ENCODE results near the gene OMA1.
"Not testable (repeated sequence)": the region's sequence is repeated elsewhere in the genome, so short reads cannot be mapped to it uniquely, and the experiment has no call there.

The OMA1 gene

GRCh38 chr1:58573705-58574591 lies 27.4 kb upstream of the OMA1 start:
- DNase-seq: no peak

- no peak for DNase-seq
Measured at GRCh38 chr1:58573138-58573537, 26.6 kb upstream of the OMA1 start.

GRCh38 chr1:58572690-58573089 lies 26.2 kb upstream of the OMA1 start:
- no peak for DNase-seq

- no peak for DNase-seq
Measured at GRCh38 chr1:58571616-58572015, 25.1 kb upstream of the OMA1 start.

GRCh38 chr1:58570817-58571216 lies 24.3 kb upstream of the OMA1 start:
- DNase-seq: no peak

GRCh38 chr1:58570094-58570493 lies 23.6 kb upstream of the OMA1 start:
- DNase-seq: no peak

GRCh38 chr1:58568911-58569310 lies 22.4 kb upstream of the OMA1 start:
- no peak for DNase-seq

GRCh38 chr1:58568271-58568860 lies 21.8 kb upstream of the OMA1 start:
- no peak for DNase-seq

GRCh38 chr1:58566339-58566738 lies 19.8 kb upstream of the OMA1 start:
- no peak for DNase-seq

GRCh38 chr1:58563715-58564114 lies 17.2 kb upstream of the OMA1 start:
- DNase-seq: not testable (repeated sequence)

- DNase-seq: no peak
Measured at GRCh38 chr1:58561633-58562032, 15.1 kb upstream of the OMA1 start.

GRCh38 chr1:58555393-58555792 lies 8.9 kb upstream of the OMA1 start:
- no peak for DNase-seq

- DNase-seq: no peak
Measured at GRCh38 chr1:58551186-58552140, 4.9 kb upstream of the OMA1 start.

GRCh38 chr1:58549291-58549690 lies 2.8 kb upstream of the OMA1 start:
- DNase-seq: not testable (repeated sequence)

- DNase-seq: no peak
Measured at GRCh38 chr1:58548371-58548770, 1.8 kb upstream of the OMA1 start.

- DNase-seq: peak; percentile 57
Measured at GRCh38 chr1:58545591-58546519, 671 bp downstream of the OMA1 start.

GRCh38 chr1:58543260-58543659 lies 3.3 kb downstream of the OMA1 start:
- no peak for DNase-seq

GRCh38 chr1:58539553-58539952 lies 7.0 kb downstream of the OMA1 start:
- no peak for DNase-seq

- DNase-seq: no peak
Measured at GRCh38 chr1:58538821-58539220, 7.7 kb downstream of the OMA1 start.

GRCh38 chr1:58531842-58532241 lies 14.7 kb downstream of the OMA1 start:
- not testable (repeated sequence) for DNase-seq

GRCh38 chr1:58529284-58529683 lies 17.2 kb downstream of the OMA1 start:
- DNase-seq: peak; percentile 40

- DNase-seq: no peak
Measured at GRCh38 chr1:58528518-58528917, 18.0 kb downstream of the OMA1 start.
